Activated naive CD8-positive, alpha-beta T cell treated with anti-CD3 and anti-CD28 coated beads, Interleukin-2, amount 50 U/mL, for 24 hours (primary cell): ENCODE results near the gene PYGO2.

Experiments used
- ATAC-seq: fragments of 150-1000 bp; cut with Tn5 transposase; one replicate; pipeline ENCODE4 v1.10.0; 2021
- DNase-seq: peaks from one replicate; pipeline ENCODE4 v3.0.0; 2021
- H3K27ac Mint-ChIP-seq: one replicate; pipeline ENCODE4 v1.8.0; 2021; ENCODE audit warnings: mild to moderate bottlenecking, mixed read lengths
- H3K27me3 Mint-ChIP-seq: one replicate; pipeline ENCODE4 v1.8.0; 2021; ENCODE audit warnings: mixed read lengths
- H3K36me3 Mint-ChIP-seq: one replicate; pipeline ENCODE4 v1.8.0; 2021; ENCODE audit warnings: low read depth, mixed read lengths
- H3K4me1 Mint-ChIP-seq: one replicate; pipeline ENCODE4 v1.8.0; 2021; ENCODE audit warnings: mixed read lengths
- H3K4me3 Mint-ChIP-seq: one replicate; pipeline ENCODE4 v1.8.0; 2021; ENCODE audit warnings: mild to moderate bottlenecking, moderate library complexity, mixed read lengths
- H3K9me3 Mint-ChIP-seq: one replicate; pipeline ENCODE4 v1.8.0; 2021; ENCODE audit warnings: mixed read lengths

PYGO2 gene

DNA sequence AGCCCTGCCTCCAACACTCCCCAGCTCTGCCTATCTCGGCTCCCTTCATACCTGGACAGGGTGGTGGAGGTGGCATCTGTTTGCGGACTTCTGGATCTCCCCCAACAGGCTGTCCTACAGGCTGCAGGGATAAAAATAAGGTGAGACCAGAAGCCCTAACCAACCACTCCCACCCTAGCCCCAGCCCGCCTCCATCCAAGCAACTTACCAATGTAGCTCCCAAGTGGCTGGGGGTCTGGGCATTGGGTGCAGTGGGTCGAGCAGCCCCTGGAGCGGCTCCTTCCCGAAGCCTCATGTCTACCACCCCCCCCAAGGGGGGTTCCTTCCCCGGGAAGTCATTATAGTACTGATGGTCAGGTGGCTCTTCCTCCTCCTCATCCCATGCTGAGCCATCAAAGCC lies 4.5 kb upstream of the PYGO2 start:
- no peak for DNase-seq
- no peak overlapping the region for H3K4me3 Mint-ChIP-seq
- no peak for ATAC-seq
- no peaks in the 10 kb centered on the region for H3K27me3 Mint-ChIP-seq
- no peak overlapping the region for H3K27ac Mint-ChIP-seq
- no peaks in the 10 kb centered on the region for H3K9me3 Mint-ChIP-seq
- H3K36me3 Mint-ChIP-seq = peaks cover 15% of the 10 kb centered on the region
- H3K4me1 Mint-ChIP-seq = peaks cover 21% of the 10 kb centered on the region

DNA sequence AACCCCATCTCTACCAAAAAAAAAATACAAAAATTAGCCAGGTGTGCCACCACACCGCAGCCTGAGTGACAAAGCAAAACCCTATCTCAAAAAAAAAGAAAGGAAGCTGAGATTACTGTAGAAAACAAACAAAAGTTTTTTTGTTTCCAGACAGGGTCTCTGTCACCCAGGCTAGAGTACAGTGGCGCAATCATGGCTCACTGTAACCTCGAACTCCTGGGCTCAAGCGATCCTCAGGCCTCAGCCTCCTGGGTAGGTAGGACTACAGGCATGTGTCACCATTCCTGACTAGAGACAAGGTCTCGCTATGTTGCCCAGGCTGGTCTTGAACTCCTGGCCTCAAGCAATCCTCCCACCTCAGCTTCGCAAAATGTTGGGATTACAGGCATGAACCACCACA lies 2.8 kb upstream of the PYGO2 start:
- Mint-ChIP-seq H3K27me3 (no peaks in the 10 kb centered on the region), H3K27ac (peak overlapping the region; percentile 56), H3K9me3 (no peaks in the 10 kb centered on the region), H3K36me3 (peaks cover 21% of the 10 kb centered on the region), H3K4me3 (no peak overlapping the region), H3K4me1 (peaks cover 24% of the 10 kb centered on the region)
- ATAC-seq = no peak
- DNase-seq = no peak

GRCh38 chr1:154963643-154964042 lies 2.1 kb upstream of the PYGO2 start:
- H3K4me3 Mint-ChIP-seq = no peak overlapping the region
- peaks cover 23% of the 10 kb centered on the region for H3K4me1 Mint-ChIP-seq
- H3K27ac Mint-ChIP-seq = no peak overlapping the region
- ATAC-seq = no peak
- no peaks in the 10 kb centered on the region for H3K9me3 Mint-ChIP-seq
- H3K36me3 Mint-ChIP-seq = peaks cover 21% of the 10 kb centered on the region
- no peaks in the 10 kb centered on the region for H3K27me3 Mint-ChIP-seq
- no peak for DNase-seq

GRCh38 chr1:154962795-154963330 lies 1.3 kb upstream of the PYGO2 start:
- peak overlapping the region; percentile 90 for H3K27ac Mint-ChIP-seq
- no peaks in the 10 kb centered on the region for H3K9me3 Mint-ChIP-seq
- ATAC-seq (no peak), DNase-seq (no peak)
- peak overlapping the region; percentile 95 for H3K4me3 Mint-ChIP-seq
- no peaks in the 10 kb centered on the region for H3K27me3 Mint-ChIP-seq
- peaks cover 21% of the 10 kb centered on the region for H3K36me3 Mint-ChIP-seq
- peaks cover 27% of the 10 kb centered on the region for H3K4me1 Mint-ChIP-seq

DNA sequence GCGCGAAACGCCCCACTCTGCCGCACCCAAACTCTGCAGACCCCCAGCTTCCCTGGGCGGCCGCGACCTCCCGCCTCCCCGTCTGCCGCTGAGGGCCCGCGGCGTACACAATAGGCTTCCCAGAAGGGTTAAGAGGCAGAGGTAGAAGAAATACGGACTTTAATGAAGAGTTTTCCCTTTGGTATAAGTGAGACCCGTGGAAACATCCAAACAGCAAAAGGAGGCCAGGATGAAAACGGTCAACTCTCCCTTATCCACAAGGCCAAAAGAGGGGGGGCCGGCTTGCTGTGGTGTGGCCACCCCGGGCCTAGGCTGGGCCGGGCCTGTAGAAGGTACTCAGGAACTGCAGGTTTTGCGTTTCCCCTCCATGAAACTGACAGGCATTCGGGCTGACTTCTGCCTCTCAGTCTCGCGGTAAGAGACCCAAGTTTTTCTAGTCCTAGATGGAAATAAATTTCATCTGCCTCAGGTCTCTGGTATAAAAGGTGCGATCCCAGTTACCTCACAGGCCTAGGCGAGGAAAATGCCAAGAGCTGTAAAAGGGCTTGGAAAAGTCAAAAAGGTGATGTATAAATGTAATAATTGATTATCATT lies 671 bp upstream of the PYGO2 start:
- Mint-ChIP-seq H3K9me3 (no peaks in the 10 kb centered on the region), H3K4me3 (peak overlapping the region; percentile 95), H3K27ac (peak overlapping the region; percentile 90), H3K4me1 (peaks cover 27% of the 10 kb centered on the region), H3K27me3 (no peaks in the 10 kb centered on the region), H3K36me3 (peaks cover 21% of the 10 kb centered on the region)
- ATAC-seq (no peak), DNase-seq (peak; percentile 33)

DNA sequence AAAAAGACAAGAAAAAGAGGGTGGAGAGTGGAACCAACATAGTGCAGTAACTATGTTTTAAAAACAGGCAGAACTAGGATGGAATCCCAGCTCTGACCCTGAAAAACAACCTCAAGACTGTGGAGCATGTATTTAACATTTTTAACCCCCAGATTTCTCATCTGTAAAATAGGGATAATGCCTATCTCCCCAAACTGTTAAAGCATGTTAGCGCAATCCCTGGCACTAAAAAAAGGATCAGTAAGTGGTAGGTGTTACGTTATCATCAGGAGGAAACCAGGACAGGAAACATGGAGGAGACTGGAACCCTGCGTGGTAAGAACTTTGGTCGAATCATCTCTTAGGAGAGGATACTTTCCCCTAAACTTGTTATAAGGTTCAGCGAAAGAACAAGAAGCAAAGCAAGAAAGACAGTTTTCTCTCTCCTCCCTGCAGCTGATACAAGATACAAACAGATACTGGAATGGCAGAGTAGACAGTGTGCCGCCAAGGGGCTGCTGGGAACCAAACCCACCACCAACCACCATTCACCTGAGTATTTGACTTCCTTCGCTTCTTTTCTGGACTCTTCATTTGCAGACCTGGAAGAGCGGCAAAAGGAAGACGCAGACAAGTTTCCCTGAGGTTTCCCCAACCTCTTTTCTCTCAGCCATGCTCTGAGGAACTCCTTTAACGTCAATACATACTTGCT lies 991 bp downstream of the PYGO2 start:
- Mint-ChIP-seq H3K4me3 (peak overlapping the region; percentile 95), H3K4me1 (peaks cover 40% of the 10 kb centered on the region), H3K9me3 (no peaks in the 10 kb centered on the region), H3K27me3 (no peaks in the 10 kb centered on the region), H3K27ac (peak overlapping the region; percentile 87), H3K36me3 (peaks cover 18% of the 10 kb centered on the region)
- ATAC-seq (no peak), DNase-seq (no peak)

GRCh38 chr1:154959426-154959780 lies 2.2 kb downstream of the PYGO2 start:
- H3K27ac Mint-ChIP-seq = no peak overlapping the region
- H3K36me3 Mint-ChIP-seq = peaks cover 13% of the 10 kb centered on the region
- H3K27me3 Mint-ChIP-seq = no peaks in the 10 kb centered on the region
- no peak for DNase-seq
- H3K9me3 Mint-ChIP-seq = no peaks in the 10 kb centered on the region
- ATAC-seq = no peak
- H3K4me3 Mint-ChIP-seq = peak overlapping the region; percentile 4
- peaks cover 52% of the 10 kb centered on the region for H3K4me1 Mint-ChIP-seq

DNA sequence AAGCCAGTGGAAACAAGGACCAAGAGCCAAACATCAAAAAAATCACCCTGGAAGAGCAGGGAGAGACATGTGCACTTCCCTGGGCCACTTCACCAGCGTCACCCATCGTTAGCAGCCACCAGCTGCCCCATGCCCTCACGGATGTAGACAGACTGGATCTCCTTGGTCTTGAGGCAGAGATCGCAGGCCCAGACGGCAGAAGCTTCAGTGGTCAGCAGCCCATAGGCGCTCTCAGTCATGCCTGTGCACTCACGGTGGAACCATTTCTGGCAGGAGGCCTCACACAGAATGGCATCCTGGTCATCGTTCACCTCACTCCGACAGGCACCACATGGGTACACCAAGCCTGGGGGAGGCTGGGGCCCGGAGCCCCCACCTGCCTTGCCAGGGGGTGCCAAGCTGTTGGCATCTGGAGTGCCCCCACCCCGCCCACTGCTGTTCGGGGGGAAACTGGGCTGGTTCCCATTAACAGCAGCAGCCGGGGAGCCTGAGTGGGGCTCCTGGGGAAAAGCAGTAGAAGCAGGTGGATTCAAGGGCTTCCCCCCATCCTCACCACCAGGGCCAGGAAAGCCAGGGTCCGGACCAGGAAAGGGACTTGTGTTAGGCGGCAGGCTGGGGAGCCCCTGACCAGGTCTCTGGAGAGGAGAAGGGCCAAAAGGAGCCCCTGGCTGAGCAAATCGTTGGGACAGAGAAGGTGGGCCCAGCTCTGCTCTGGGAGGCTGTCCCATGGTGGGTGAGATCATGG lies 2.7 kb downstream of the PYGO2 start:
- DNase-seq = no peak
- Mint-ChIP-seq H3K4me3 (peak overlapping the region; percentile 36), H3K27ac (peak overlapping the region; percentile 11), H3K36me3 (peaks cover 11% of the 10 kb centered on the region), H3K27me3 (no peaks in the 10 kb centered on the region), H3K9me3 (no peaks in the 10 kb centered on the region), H3K4me1 (peaks cover 56% of the 10 kb centered on the region)
- no peak for ATAC-seq

DNA sequence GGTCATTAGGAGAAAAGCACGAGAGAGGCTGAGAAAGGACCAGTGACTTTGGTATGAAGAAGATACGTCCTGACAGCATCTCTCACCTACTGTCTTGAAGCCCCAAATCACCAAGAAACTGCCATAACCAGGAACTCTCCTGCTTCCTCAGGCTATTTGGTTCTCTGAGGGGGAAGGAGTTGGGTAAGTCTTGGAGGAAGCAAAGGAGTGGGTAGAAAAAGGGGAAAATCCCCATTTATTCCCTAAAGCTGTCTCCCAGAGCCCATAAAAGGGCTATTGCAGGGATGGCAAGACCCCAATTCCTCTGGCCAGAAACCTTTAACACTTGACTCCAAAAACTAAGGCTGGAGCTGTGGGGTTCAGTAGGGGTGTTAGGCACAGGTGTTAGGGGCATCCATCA lies 3.5 kb downstream of the PYGO2 start:
- H3K4me1 Mint-ChIP-seq = peaks cover 62% of the 10 kb centered on the region
- no peaks in the 10 kb centered on the region for H3K9me3 Mint-ChIP-seq
- H3K4me3 Mint-ChIP-seq = no peak overlapping the region
- ATAC-seq = no peak
- no peak overlapping the region for H3K27ac Mint-ChIP-seq
- peaks cover 8% of the 10 kb centered on the region for H3K36me3 Mint-ChIP-seq
- DNase-seq = no peak
- no peaks in the 10 kb centered on the region for H3K27me3 Mint-ChIP-seq

- H3K9me3 Mint-ChIP-seq = no peaks in the 10 kb centered on the region
- H3K4me1 Mint-ChIP-seq = peaks cover 65% of the 10 kb centered on the region
- no peak overlapping the region for H3K4me3 Mint-ChIP-seq
- peaks cover 6% of the 10 kb centered on the region for H3K36me3 Mint-ChIP-seq
- no peak for ATAC-seq
- no peaks in the 10 kb centered on the region for H3K27me3 Mint-ChIP-seq
- no peak overlapping the region for H3K27ac Mint-ChIP-seq
- DNase-seq = no peak
These were observed 4.4 kb downstream of the PYGO2 start for GRCh38 chr1:154957091-154957657.

DNA sequence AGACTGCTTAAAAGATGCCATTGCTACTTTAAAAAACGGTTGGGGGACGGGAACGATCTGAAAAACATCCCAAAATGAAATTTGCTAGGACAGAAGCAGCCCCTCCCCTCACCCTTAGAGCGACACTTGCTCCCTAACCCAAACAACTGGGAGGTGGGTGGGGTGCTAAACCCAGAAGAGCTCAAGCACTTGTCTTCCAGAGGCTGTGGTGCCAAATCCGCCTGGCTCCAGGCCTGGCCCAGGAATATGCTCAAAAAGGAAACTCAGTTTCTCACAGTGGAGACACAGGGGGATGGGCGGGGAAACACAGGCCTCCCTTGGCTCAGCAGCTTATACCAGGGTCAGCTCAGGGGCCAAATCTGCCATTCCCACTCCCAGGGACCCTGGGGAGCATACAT lies 5.0 kb downstream of the PYGO2 start:
- peak overlapping the region; percentile 94 for H3K27ac Mint-ChIP-seq
- no peaks in the 10 kb centered on the region for H3K9me3 Mint-ChIP-seq

DNA sequence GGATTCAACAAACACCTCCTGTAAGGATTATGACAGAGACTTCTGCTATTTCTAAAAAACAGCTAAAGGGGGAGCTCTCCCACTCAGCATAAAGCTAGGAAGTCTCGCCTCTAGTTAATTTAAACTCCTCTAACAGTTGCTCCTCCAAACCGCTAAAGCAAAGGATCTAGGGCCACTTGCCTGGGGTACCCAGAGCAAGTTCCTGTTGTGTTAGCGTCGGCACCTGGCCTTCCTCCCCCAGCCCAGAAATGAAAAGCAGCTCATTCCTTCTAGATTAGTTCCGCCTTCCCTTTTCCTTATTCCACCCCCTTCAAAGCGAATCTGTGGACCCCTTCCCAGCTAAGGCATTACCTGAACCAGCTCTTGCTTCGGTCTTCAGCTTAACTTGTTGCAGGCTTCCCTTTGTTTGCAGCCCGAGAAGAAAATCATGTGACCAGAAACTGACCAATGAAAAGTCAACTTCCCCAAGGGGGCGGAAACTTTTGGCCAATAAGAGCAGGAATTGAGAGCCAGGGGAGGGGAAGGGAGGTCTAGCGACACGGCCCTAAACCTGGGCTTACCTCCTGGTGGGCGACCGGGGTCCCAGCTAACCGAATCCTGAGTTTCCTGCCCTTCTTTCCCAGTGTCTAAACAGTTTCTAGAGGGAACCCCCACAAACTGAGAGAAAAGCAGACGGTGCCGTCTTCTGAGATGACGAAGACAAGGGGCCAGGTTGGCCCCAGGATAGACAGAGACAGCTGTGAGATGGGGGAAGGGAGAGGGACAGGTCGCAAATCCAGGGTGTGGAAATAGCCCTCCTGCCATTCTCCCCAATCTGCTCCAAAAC lies 5.7 kb downstream of the PYGO2 start, which contains the start of gene PBXIP1:
Gene PBXIP1, minus strand, starts transcription at position 382 of the 826 bp plus-strand sequence. CDS start 2,378 bp downstream, outside the sequence.
- H3K4me1 Mint-ChIP-seq = peaks cover 75% of the 10 kb centered on the region

More for the DNA sequence above, 5.0 kb downstream of the PYGO2 start:
- Mint-ChIP-seq H3K4me1 (peaks cover 72% of the 10 kb centered on the region), H3K4me3 (peak overlapping the region; percentile 90), H3K27me3 (no peaks in the 10 kb centered on the region), H3K36me3 (peaks cover 6% of the 10 kb centered on the region)
- DNase-seq (no peak), ATAC-seq (no peak)

GRCh38 chr1:154955039-154955717 lies 6.4 kb downstream of the PYGO2 start:
- Mint-ChIP-seq H3K36me3 (peaks cover 5% of the 10 kb centered on the region), H3K4me1 (peaks cover 74% of the 10 kb centered on the region), H3K4me3 (peak overlapping the region; percentile 90), H3K27ac (peak overlapping the region; percentile 94), H3K27me3 (no peaks in the 10 kb centered on the region), H3K9me3 (no peaks in the 10 kb centered on the region)
- DNase-seq = peak; percentile 75
- ATAC-seq = peak; percentile 89

More for the DNA sequence above, 5.7 kb downstream of the PYGO2 start, which contains the start of gene PBXIP1:
- Mint-ChIP-seq H3K9me3 (no peaks in the 10 kb centered on the region), H3K27me3 (no peaks in the 10 kb centered on the region), H3K4me3 (peak within 1 kb of the TSS; percentile 90), H3K36me3 (peaks cover 5% of the 10 kb centered on the region), H3K27ac (peak within 1 kb of the TSS; percentile 94)
- ATAC-seq = peak; percentile 47
- DNase-seq = peak; percentile 72
